ENCODE results near the gene PPCDC.
A peak's percentile ranks its signal among the peaks of the same experiment; 100 is the strongest.

Gene PPCDC

GRCh38 chr15:75058127-75058905, 34.9 kb downstream of the PPCDC start:
- DNase-seq (ENCODE audit: low read depth), result no peak
- TF ChIP-seq CTCF (conservative IDR thresholded peaks at IDR 0.05; ENCODE audit: low read length), result no peak

DNA sequence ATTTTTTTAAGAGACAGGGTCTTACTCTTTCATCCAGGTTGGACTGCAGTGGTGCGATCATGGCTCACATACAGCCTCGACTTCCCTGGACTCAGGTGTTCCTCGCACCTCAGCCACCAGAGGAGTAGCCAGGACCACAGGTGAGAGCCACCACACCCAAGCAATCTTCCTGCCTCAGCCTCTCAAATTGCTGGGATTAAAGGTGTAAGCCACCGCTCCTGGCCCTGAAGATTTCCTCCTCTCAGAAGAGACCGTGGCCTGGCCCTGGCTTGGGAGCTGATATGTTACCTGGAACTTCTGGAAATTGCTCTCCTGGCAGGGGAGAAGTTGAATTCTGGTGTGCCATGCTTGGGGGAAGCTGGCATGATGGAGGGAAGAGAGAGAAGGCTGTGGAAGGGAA, 36.2 kb downstream of the PPCDC start:
- TF ChIP-seq CTCF (conservative IDR thresholded peaks at IDR 0.05; ENCODE audit: low read length), result no peak
- H3K4me3 ChIP-seq (ENCODE audit: low read length), result no peak overlapping the region
- no peak for DNase-seq (ENCODE audit: low read depth)

More at GRCh38 chr15:75058127-75058905, 34.9 kb downstream of the PPCDC start:
- no peak overlapping the region for H3K4me3 ChIP-seq (ENCODE audit: low read length)

DNA sequence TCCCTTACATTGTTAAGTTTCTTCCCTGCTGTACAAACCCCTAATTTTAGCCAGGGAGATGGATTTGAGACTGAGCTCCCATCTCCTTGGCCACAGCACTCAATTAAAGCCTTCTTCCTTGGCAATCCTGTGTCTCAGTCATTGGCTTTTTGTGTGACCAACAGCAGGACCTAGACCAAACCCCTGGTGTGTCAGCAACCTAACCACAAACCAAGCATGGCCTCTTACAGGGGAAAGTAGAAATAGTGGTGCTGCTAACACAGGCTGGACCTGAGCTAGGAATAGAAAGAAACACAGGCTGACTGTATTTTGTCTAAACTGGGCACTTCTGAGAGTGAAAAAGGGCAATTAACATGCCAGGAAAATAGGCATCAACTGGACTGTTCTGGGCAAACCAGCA, 37.9 kb downstream of the PPCDC start:
- no peak for TF ChIP-seq CTCF (conservative IDR thresholded peaks at IDR 0.05; ENCODE audit: low read length)
- no peak overlapping the region for H3K4me3 ChIP-seq (ENCODE audit: low read length)
- peak; percentile 59 for DNase-seq (ENCODE audit: low read depth)

- H3K4me3 ChIP-seq (ENCODE audit: low read length), result no peak overlapping the region
- TF ChIP-seq CTCF (conservative IDR thresholded peaks at IDR 0.05; ENCODE audit: low read length), result no peak
- DNase-seq (ENCODE audit: low read depth), result no peak
Observed at GRCh38 chr15:75062706-75063105, 39.3 kb downstream of the PPCDC start.

DNA sequence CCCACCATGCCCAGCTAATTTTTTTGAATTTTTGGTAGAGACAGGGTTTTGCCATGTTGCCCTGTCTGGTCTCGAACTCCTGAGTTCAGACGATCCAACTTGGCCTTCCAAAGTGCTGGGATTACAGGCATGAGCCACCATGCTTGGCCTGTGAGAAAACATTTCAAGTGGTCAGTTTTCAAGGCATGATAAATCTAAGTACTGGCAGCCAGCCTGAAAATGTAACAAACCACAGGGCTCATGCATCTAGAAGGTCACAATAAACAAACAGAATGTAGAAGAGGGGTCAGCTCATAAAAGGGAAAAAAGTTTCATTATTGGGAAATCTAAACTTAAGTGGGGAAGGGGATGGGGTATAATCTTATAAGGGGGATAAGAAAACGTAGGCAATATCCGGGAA, 39.9 kb downstream of the PPCDC start:
- TF ChIP-seq CTCF (conservative IDR thresholded peaks at IDR 0.05; ENCODE audit: low read length), result no peak
- no peak overlapping the region for H3K4me3 ChIP-seq (ENCODE audit: low read length)
- DNase-seq (ENCODE audit: low read depth), result peak; percentile 31

- no peak for TF ChIP-seq CTCF (conservative IDR thresholded peaks at IDR 0.05; ENCODE audit: low read length)
- H3K4me3 ChIP-seq (ENCODE audit: low read length), result no peak overlapping the region
- DNase-seq (ENCODE audit: low read depth), result no peak
Observed at GRCh38 chr15:75063889-75064288, 40.5 kb downstream of the PPCDC start.

GRCh38 chr15:75064846-75065245, 41.5 kb downstream of the PPCDC start:
- H3K4me3 ChIP-seq (ENCODE audit: low read length), result no peak overlapping the region
- TF ChIP-seq CTCF (conservative IDR thresholded peaks at IDR 0.05; ENCODE audit: low read length), result no peak

More at GRCh38 chr15:75064846-75065245, 41.5 kb downstream of the PPCDC start:
- no peak for DNase-seq (ENCODE audit: low read depth)
